Neural crest cell (in vitro differentiated cells): ENCODE results near the gene PACRG. TPM values are rescaled to one million over a fixed set of nuclear protein-coding genes. Genes with fewer than 3 reads are reported as not detected.
A peak's percentile ranks its signal among the peaks of the same experiment; 100 is the strongest.
"Not testable (repeated sequence)": the region's sequence is repeated elsewhere in the genome, so short reads cannot be mapped to it uniquely, and the experiment has no call there.

Source experiments
- DNase-seq: peaks from one replicate; pipeline ENCODE4 v3.0.0; 2021; ENCODE audit warnings: low read depth, mixed read lengths, low spot score
- H3K27ac Mint-ChIP-seq: one replicate; pipeline ENCODE4 v1.8.0; 2021; ENCODE audit warnings: mild to moderate bottlenecking, mixed read lengths; ENCODE audit not compliant: unreplicated experiment
- H3K27me3 Mint-ChIP-seq: 2 replicates; pipeline ENCODE4 v1.8.0; 2021; ENCODE audit warnings: low read depth, mild to moderate bottlenecking, mixed read lengths
- H3K36me3 Mint-ChIP-seq: 2 replicates; pipeline ENCODE4 v1.8.0; 2021; ENCODE audit warnings: low read depth, mild to moderate bottlenecking, mixed read lengths
- H3K4me1 Mint-ChIP-seq: 2 replicates; pipeline ENCODE4 v1.8.0; 2021; ENCODE audit warnings: mixed read lengths
- H3K4me3 Mint-ChIP-seq: one replicate; pipeline ENCODE4 v1.8.0; 2021; ENCODE audit warnings: mild to moderate bottlenecking, mixed read lengths
- H3K9me3 Mint-ChIP-seq: 2 replicates; pipeline ENCODE4 v1.8.0; 2021; ENCODE audit warnings: mixed read lengths
- CTCF ChIP-seq: fragments of 200-600 bp; sonication (generic); conservative IDR thresholded peaks from 2 replicates; pipeline ENCODE4 v1.5.0; 2021; ENCODE audit warnings: antibody characterized with exemption, mild to moderate bottlenecking
- total RNA-seq: library from RNA; stranded (reverse); gene quantifications from 2 replicates; pipeline ENCODE4 v1.2.1, GENCODE V29; 2021

Gene PACRG
- total RNA-seq, 1 donor from 2014 or later, result 1.8 TPM

GRCh38 chr6:163313566-163313965 is 585.8 kb downstream of the PACRG start:
- H3K4me1 Mint-ChIP-seq, result peaks cover 64% of the 10 kb centered on the region
- no peak for DNase-seq
- TF ChIP-seq CTCF, result no peak
- H3K27ac Mint-ChIP-seq, result peak overlapping the region; percentile 64
- no peaks in the 10 kb centered on the region for H3K9me3 Mint-ChIP-seq
- no peaks in the 10 kb centered on the region for H3K36me3 Mint-ChIP-seq
- H3K4me3 Mint-ChIP-seq, result no peak overlapping the region
- no peaks in the 10 kb centered on the region for H3K27me3 Mint-ChIP-seq

GRCh38 chr6:163313981-163314380 is 586.2 kb downstream of the PACRG start:
- no peak for DNase-seq
- Mint-ChIP-seq H3K27me3 (no peaks in the 10 kb centered on the region), H3K4me1 (peaks cover 64% of the 10 kb centered on the region), H3K9me3 (no peaks in the 10 kb centered on the region), H3K4me3 (no peak overlapping the region), H3K36me3 (no peaks in the 10 kb centered on the region), H3K27ac (peak overlapping the region; percentile 44)
- TF ChIP-seq CTCF, result no peak

GRCh38 chr6:163314791-163315470 is 587.2 kb downstream of the PACRG start:
- Mint-ChIP-seq H3K4me3 (peak overlapping the region; percentile 58), H3K9me3 (no peaks in the 10 kb centered on the region), H3K27ac (peak overlapping the region; percentile 48), H3K27me3 (no peaks in the 10 kb centered on the region), H3K4me1 (peaks cover 57% of the 10 kb centered on the region), H3K36me3 (no peaks in the 10 kb centered on the region)
- no peak for TF ChIP-seq CTCF
- DNase-seq, result no peak

GRCh38 chr6:163316866-163317495 is 589.2 kb downstream of the PACRG start:
- H3K4me3 Mint-ChIP-seq, DNase-seq, H3K27me3 Mint-ChIP-seq, H3K36me3 Mint-ChIP-seq, H3K9me3 Mint-ChIP-seq, H3K27ac Mint-ChIP-seq: not testable (repeated sequence)
- peaks cover 51% of the 10 kb centered on the region for H3K4me1 Mint-ChIP-seq

- Mint-ChIP-seq H3K27ac (peak overlapping the region; percentile 28), H3K4me3 (no peak overlapping the region), H3K4me1 (peaks cover 51% of the 10 kb centered on the region), H3K27me3 (no peaks in the 10 kb centered on the region), H3K9me3 (no peaks in the 10 kb centered on the region), H3K36me3 (no peaks in the 10 kb centered on the region)
- DNase-seq, result no peak
- no peak for TF ChIP-seq CTCF
Observed at GRCh38 chr6:163318071-163318786, 590.5 kb downstream of the PACRG start.
